ENCODE measurements around the gene MDM2.
"Not testable (repeated sequence)": the region's sequence is repeated elsewhere in the genome, so short reads cannot be mapped to it uniquely, and the experiment has no call there.

DNA sequence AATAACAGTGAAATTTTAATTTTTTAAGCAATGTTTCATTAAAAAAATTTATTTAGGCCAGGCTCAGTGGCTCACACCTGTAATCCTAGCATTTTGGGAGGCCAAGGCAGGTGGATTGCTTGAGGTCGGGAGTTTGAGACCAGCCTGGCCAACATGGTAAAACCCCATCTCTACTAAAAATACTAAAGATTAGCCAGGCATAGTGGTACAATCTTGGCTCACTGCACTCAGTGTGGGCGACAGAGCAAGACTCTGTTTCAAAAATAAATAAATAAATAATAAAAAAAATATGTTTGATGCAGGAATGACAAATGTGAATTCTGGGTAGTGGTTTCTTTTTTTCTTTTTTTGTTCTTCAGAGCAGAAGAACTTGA, 5.6 kb upstream of the MDM2 start:
- TF ChIP-seq EZH2 (IDR thresholded peaks at IDR 0.05; ENCODE audit: low read depth, low read length, severe bottlenecking); SP1 (IDR thresholded peaks at IDR 0.05; ENCODE audit: low read depth, low read length); GTF2F1 (IDR thresholded peaks at IDR 0.05; ENCODE audit: borderline replicate concordance, low read depth, low read length); POLR2AphosphoS5 (IDR thresholded peaks at IDR 0.05; ENCODE audit: low read depth, low read length); CEBPB (IDR thresholded peaks at IDR 0.05; ENCODE audit: low read depth, low read length); BRCA1 (IDR thresholded peaks at IDR 0.05; ENCODE audit: low read depth, low read length); POLR2A (IDR thresholded peaks at IDR 0.05; ENCODE audit: control extremely low read depth in 1 of 2, low read depth in 2 of 2, low read length in 2 of 2); EP300 (IDR thresholded peaks at IDR 0.05; ENCODE audit: borderline replicate concordance in 1 of 2, low read depth in 2 of 2, low read length in 2 of 2); MAFK (IDR thresholded peaks at IDR 0.05; ENCODE audit: low read depth, low read length): not testable (repeated sequence)
- TF ChIP-seq, protein P1, sequence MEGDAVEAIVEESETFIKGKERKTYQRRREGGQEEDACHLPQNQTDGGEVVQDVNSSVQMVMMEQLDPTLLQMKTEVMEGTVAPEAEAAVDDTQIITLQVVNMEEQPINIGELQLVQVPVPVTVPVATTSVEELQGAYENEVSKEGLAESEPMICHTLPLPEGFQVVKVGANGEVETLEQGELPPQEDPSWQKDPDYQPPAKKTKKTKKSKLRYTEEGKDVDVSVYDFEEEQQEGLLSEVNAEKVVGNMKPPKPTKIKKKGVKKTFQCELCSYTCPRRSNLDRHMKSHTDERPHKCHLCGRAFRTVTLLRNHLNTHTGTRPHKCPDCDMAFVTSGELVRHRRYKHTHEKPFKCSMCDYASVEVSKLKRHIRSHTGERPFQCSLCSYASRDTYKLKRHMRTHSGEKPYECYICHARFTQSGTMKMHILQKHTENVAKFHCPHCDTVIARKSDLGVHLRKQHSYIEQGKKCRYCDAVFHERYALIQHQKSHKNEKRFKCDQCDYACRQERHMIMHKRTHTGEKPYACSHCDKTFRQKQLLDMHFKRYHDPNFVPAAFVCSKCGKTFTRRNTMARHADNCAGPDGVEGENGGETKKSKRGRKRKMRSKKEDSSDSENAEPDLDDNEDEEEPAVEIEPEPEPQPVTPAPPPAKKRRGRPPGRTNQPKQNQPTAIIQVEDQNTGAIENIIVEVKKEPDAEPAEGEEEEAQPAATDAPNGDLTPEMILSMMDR (IDR thresholded peaks at IDR 0.05; ENCODE audit: control extremely low read depth in 1 of 3, insufficient read depth in 1 of 3, low read depth in 1 of 3, low read length in 3 of 3) = not testable (repeated sequence)
- TF ChIP-seq, protein P2, sequence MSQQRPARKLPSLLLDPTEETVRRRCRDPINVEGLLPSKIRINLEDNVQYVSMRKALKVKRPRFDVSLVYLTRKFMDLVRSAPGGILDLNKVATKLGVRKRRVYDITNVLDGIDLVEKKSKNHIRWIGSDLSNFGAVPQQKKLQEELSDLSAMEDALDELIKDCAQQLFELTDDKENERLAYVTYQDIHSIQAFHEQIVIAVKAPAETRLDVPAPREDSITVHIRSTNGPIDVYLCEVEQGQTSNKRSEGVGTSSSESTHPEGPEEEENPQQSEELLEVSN (IDR thresholded peaks at IDR 0.05) = not testable (repeated sequence)

Data from H1 (cell line).